Activated CD8-positive, alpha-beta memory T cell treated with anti-CD3 and anti-CD28 coated beads, Interleukin-2, amount 50 U/mL, for 4 hours (primary cell): ENCODE data around the gene PCNX4.

Experiments used
- DNase-seq: peaks from one replicate; pipeline ENCODE4 v3.0.0-alpha.2; 2020

PCNX4 gene

GRCh38 chr14:60106339-60106738, 14.6 kb downstream of the PCNX4 start:
- DNase-seq: no peak

- no peak for DNase-seq
Measured at GRCh38 chr14:60107477-60107876, 15.8 kb downstream of the PCNX4 start.

- no peak for DNase-seq
Measured at GRCh38 chr14:60111732-60112131, 20.0 kb downstream of the PCNX4 start.

- no peak for DNase-seq
Measured at GRCh38 chr14:60114881-60115280, 23.2 kb downstream of the PCNX4 start.

- no peak for DNase-seq
Measured at GRCh38 chr14:60116181-60116580, 24.5 kb downstream of the PCNX4 start.

- no peak for DNase-seq
Measured at GRCh38 chr14:60125918-60126317, 34.2 kb downstream of the PCNX4 start.

- no peak for DNase-seq
Measured at GRCh38 chr14:60133487-60133886, 41.8 kb downstream of the PCNX4 start.

- DNase-seq: no peak
Measured at GRCh38 chr14:60134702-60135101, 43.0 kb downstream of the PCNX4 start.

GRCh38 chr14:60151715-60152114, 60.0 kb downstream of the PCNX4 start:
- peak; percentile 69 for DNase-seq

GRCh38 chr14:60153991-60154390, 62.3 kb downstream of the PCNX4 start:
- no peak for DNase-seq

- no peak for DNase-seq
Measured at GRCh38 chr14:60154671-60155070, 62.9 kb downstream of the PCNX4 start.

GRCh38 chr14:60160422-60160821, 68.7 kb downstream of the PCNX4 start:
- DNase-seq: no peak

GRCh38 chr14:60161196-60162107, 69.7 kb downstream of the PCNX4 start:
- no peak for DNase-seq

- DNase-seq: no peak
Measured at GRCh38 chr14:60163693-60164092, 72.0 kb downstream of the PCNX4 start.

GRCh38 chr14:60164404-60164711, 72.6 kb downstream of the PCNX4 start:
- DNase-seq: no peak

GRCh38 chr14:60164712-60165546, 73.2 kb downstream of the PCNX4 start, which contains the start of gene DHRS7:
DHRS7 (minus strand) TSS chr14:60165398; CDS start chr14:60165309, 89 bp downstream.
- peak; percentile 60 for DNase-seq

- no peak for DNase-seq
Measured at GRCh38 chr14:60165547-60165876, 73.8 kb downstream of the PCNX4 start.

- no peak for DNase-seq
Measured at GRCh38 chr14:60166142-60166541, 74.4 kb downstream of the PCNX4 start.

- no peak for DNase-seq
Measured at GRCh38 chr14:60169722-60170121, 78.0 kb downstream of the PCNX4 start.

GRCh38 chr14:60170948-60171347, 79.2 kb downstream of the PCNX4 start:
- DNase-seq: no peak

- DNase-seq: no peak
Measured at GRCh38 chr14:60171690-60172089, 80.0 kb downstream of the PCNX4 start.

- no peak for DNase-seq
Measured at GRCh38 chr14:60174352-60175254, 82.9 kb downstream of the PCNX4 start.
